ENCODE results near the gene ARHGAP24. TPM values are rescaled to one million over a fixed set of nuclear protein-coding genes. Genes with fewer than 3 reads are reported as not detected.

The ARHGAP24 gene
- total and polyA plus RNA-seq, 2 donors (not counting 1 experiment from before 2014, with no cell fraction given) = 48.4 to 141 TPM

GRCh38 chr4:85725721-85726170 is 250.8 kb downstream of the ARHGAP24 start:
- ChIA-PET CTCF (interaction anchor here (1.4 to 2.3 kb wide), 3 partner anchors 21 to 65 kb away, joined by 4 to 8 read pairs (median 6); no protein-coding TSS in a partner anchor), POLR2A (interaction anchor here (0.6 kb wide), 1 partner anchor 1236 kb away, joined by 11 read pairs; no protein-coding TSS in a partner anchor)
- Mint-ChIP-seq H3K27ac (peak overlapping the region; percentile 94), H3K9me3 (ENCODE audit: insufficient read depth) (no peaks in the 10 kb centered on the region), H3K4me1 (peaks cover 32% of the 10 kb centered on the region), H3K27me3 (no peaks in the 10 kb centered on the region), H3K4me3 (peak overlapping the region; percentile 66)
- no peaks in the 10 kb centered on the region for H3K79me2 ChIP-seq (ENCODE audit: control insufficient read depth, insufficient read depth, low read length)
- H3K36me3 ChIP-seq (replicated peaks in 1 of 2; ENCODE audit: control extremely low read depth in 1 of 2, control insufficient read depth in 1 of 2, extremely low read depth in 1 of 2, insufficient read depth in 2 of 2, low read length in 1 of 2) = peaks cover 5 to 24% of the 10 kb centered on the region in 2 experiments
- TF ChIP-seq CTCF (IDR thresholded peaks at IDR 0.05) = no peak
- no peak for TF ChIP-seq EZH2 (IDR thresholded peaks at IDR 0.05; ENCODE audit: borderline replicate concordance, insufficient read depth, low read depth, low read length, poor library complexity, severe bottlenecking)
- H2AFZ ChIP-seq (ENCODE audit: insufficient read depth, low read depth, low read length, poor library complexity, severe bottlenecking) = peak overlapping the region; percentile 54
- no peaks in the 10 kb centered on the region for H4K20me1 ChIP-seq (ENCODE audit: control insufficient read depth, insufficient read depth, low read length, poor library complexity, severe bottlenecking)
- H3K9ac ChIP-seq (ENCODE audit: low read length) = peak overlapping the region; percentile 11
- WGBS (ENCODE audit: insufficient coverage) = 32% methylated on average over 2 of the region's 2 CpGs
- intact Hi-C loops (cut with micrococcal nuclease) = loop anchor here (1.0 to 5.0 kb wide), 4 partner anchors 8 to 53 kb away; no protein-coding TSS in a partner anchor
- DNase-seq (peak; percentile 80), ATAC-seq (ENCODE audit: low read depth) (peak; percentile 87)
- no peaks in the 10 kb centered on the region for H3K27me3 ChIP-seq (replicated peaks in 1 of 4; ENCODE audit: control extremely low read depth in 1 of 4, control insufficient read depth in 3 of 4, insufficient read depth in 4 of 4, low read length in 3 of 4)
- H3K4me2 ChIP-seq (replicated peaks; ENCODE audit: low read depth, low read length, poor library complexity, severe bottlenecking) = peak overlapping the region; percentile 66
- peaks cover 24 to 26% of the 10 kb centered on the region in 2 donors for H3K4me1 ChIP-seq (ENCODE audit: control insufficient read depth in 2 of 2, insufficient read depth in 2 of 2, low read length in 2 of 2)
- H3K9me3 ChIP-seq (ENCODE audit: control extremely low read depth in 1 of 3, control insufficient read depth in 2 of 3, insufficient read depth in 1 of 3, low read length in 2 of 3) = no peaks in the 10 kb centered on the region
- peak overlapping the region in 1 of 5 experiments; percentile 34 for H3K4me3 ChIP-seq (ENCODE audit: control extremely low read depth in 1 of 5, extremely low read depth in 1 of 5, insufficient read depth in 1 of 5, low read depth in 2 of 5, low read length in 4 of 5)
- peak overlapping the region; percentile 74 to 82 for H3K27ac ChIP-seq (ENCODE audit: low read length in 2 of 2)

DNA sequence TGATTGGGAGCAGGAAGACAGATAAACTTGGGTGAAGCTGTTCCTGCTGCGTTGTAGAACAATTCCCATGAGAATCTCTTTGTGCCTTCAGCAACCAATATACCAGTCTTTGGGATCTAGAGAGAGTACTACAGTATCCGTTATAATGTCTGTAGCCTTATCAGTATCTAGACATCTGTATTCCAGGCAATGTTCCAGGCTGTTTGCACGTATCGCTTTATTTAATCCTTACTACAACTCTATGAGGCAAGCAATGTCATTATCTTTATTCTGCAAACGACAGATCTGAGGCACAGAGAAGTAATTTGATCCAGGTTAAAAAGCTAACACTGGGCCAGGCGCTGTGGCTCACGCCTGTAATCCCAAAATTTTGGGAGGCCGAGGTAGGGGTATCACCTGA is 251.6 kb downstream of the ARHGAP24 start:
- Mint-ChIP-seq H3K9me3 (ENCODE audit: insufficient read depth) (no peaks in the 10 kb centered on the region), H3K27me3 (no peaks in the 10 kb centered on the region), H3K4me1 (peaks cover 38% of the 10 kb centered on the region), H3K27ac (peak overlapping the region; percentile 94), H3K4me3 (no peak overlapping the region)
- no peaks in the 10 kb centered on the region for H4K20me1 ChIP-seq (ENCODE audit: control insufficient read depth, insufficient read depth, low read length, poor library complexity, severe bottlenecking)
- no peak for TF ChIP-seq CTCF (IDR thresholded peaks at IDR 0.05)
- TF ChIP-seq EZH2 (IDR thresholded peaks at IDR 0.05; ENCODE audit: borderline replicate concordance, insufficient read depth, low read depth, low read length, poor library complexity, severe bottlenecking) = no peak
- H3K27ac ChIP-seq (ENCODE audit: low read length in 2 of 2) = peak overlapping the region; percentile 74 to 82
- ChIA-PET POLR2A (interaction anchor here (0.6 kb wide), 1 partner anchor 162 kb away, joined by 3 read pairs; no protein-coding TSS in a partner anchor), CTCF (interaction anchor here (1.8 to 2.3 kb wide), 2 partner anchors 21 to 25 kb away, joined by 6 to 8 read pairs; no protein-coding TSS in a partner anchor)
- peak overlapping the region; percentile 11 for H3K9ac ChIP-seq (ENCODE audit: low read length)
- no peaks in the 10 kb centered on the region for H3K9me3 ChIP-seq (ENCODE audit: control extremely low read depth in 1 of 3, control insufficient read depth in 2 of 3, insufficient read depth in 1 of 3, low read length in 2 of 3)
- H3K4me1 ChIP-seq (ENCODE audit: control insufficient read depth in 2 of 2, insufficient read depth in 2 of 2, low read length in 2 of 2) = peaks cover 24 to 29% of the 10 kb centered on the region in 2 donors
- DNase-seq (no peak), ATAC-seq (ENCODE audit: low read depth) (no peak)
- intact Hi-C loops (cut with micrococcal nuclease) = loop anchor here (1.0 to 5.0 kb wide), 3 partner anchors 14 to 54 kb away; no protein-coding TSS in a partner anchor
- H3K36me3 ChIP-seq (replicated peaks in 1 of 2; ENCODE audit: control extremely low read depth in 1 of 2, control insufficient read depth in 1 of 2, extremely low read depth in 1 of 2, insufficient read depth in 2 of 2, low read length in 1 of 2) = peaks cover 7 to 22% of the 10 kb centered on the region in 2 experiments
- no peak overlapping the region for H3K4me3 ChIP-seq (ENCODE audit: control extremely low read depth in 1 of 5, extremely low read depth in 1 of 5, insufficient read depth in 1 of 5, low read depth in 2 of 5, low read length in 4 of 5)
- H3K79me2 ChIP-seq (ENCODE audit: control insufficient read depth, insufficient read depth, low read length) = no peaks in the 10 kb centered on the region
- peak overlapping the region; percentile 54 for H2AFZ ChIP-seq (ENCODE audit: insufficient read depth, low read depth, low read length, poor library complexity, severe bottlenecking)
- 84% methylated on average over 6 of the region's 8 CpGs for WGBS (ENCODE audit: insufficient coverage)
- peak overlapping the region; percentile 66 for H3K4me2 ChIP-seq (replicated peaks; ENCODE audit: low read depth, low read length, poor library complexity, severe bottlenecking)
- no peaks in the 10 kb centered on the region for H3K27me3 ChIP-seq (replicated peaks in 1 of 4; ENCODE audit: control extremely low read depth in 1 of 4, control insufficient read depth in 3 of 4, insufficient read depth in 4 of 4, low read length in 3 of 4)
